Fibroblast of skin of right biceps (primary cell): ENCODE measurements around the gene AGAP2.

Experiments
- DNase-seq: peaks from one replicate; pipeline ENCODE4 v3.0.0-alpha.2; 2013

AGAP2 gene

DNA sequence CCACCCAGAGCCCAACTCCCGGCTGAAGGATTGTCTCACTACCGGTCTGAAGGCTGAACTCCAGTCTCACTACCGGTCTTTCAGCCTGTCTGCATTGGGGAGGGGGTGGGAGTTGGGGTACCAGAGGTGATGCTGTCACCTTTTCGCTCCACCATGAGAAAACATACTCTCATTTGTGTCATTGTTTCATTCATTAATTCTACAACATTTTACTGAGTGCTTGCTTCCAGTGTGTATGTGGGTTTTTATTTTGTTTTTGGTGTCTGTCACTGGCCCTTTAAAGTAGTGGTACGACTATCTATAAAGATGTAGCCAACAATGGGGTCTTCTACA is 14.1 kb upstream of the AGAP2 start:
- DNase-seq, result no peak

- peak; percentile 100 for DNase-seq
Measured at GRCh38 chr12:57751788-57752667, 13.5 kb upstream of the AGAP2 start, which contains the start of gene CDK4. TSS of gene CDK4 (minus strand) at chr12:57752310. CDS start at chr12:57751717, 593 bp downstream.

DNA sequence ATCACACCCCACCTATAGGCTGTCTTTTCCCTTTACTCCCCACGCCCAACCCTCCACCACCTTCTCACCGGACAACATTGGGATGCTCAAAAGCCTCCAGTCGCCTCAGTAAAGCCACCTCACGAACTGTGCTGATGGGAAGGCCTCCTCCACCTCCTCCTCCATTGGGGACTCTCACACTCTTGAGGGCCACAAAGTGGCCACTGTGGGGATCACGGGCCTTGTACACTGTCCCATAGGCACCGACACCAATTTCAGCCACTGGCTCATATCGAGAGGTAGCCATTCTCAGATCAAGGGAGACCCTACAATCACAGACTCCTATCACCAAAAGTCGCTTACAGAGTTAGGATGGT is 12.9 kb upstream of the AGAP2 start:
- DNase-seq, result no peak

GRCh38 chr12:57750561-57751431 is 12.3 kb upstream of the AGAP2 start:
- DNase-seq, result no peak

DNA sequence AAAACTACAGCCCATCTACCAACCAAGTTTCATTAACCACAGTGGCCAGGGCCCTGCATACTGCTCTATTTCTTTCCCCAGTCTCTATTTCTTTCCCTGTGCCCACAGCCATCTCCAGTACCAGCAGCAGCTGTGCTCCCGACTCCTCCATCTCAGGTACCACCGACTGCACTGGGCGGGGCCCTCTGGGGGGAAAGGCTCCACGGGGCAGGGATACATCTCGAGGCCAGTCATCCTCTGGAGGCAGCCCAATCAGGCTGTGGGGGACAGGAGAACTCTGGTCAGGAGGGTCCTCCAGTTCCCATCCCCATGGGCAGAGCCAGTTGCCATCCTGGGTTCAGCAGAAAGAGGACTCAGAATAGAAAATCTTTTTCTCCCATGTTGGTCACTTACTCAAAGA is 10.5 kb upstream of the AGAP2 start:
- no peak for DNase-seq

GRCh38 chr12:57746025-57746424 is 7.5 kb upstream of the AGAP2 start:
- no peak for DNase-seq

GRCh38 chr12:57745485-57745881 is 6.9 kb upstream of the AGAP2 start:
- DNase-seq, result no peak

- peak; percentile 99 for DNase-seq
Measured at GRCh38 chr12:57744777-57745484, 6.4 kb upstream of the AGAP2 start, which contains the start of gene TSPAN31. TSS of gene TSPAN31 (plus strand) at chr12:57745039. CDS start at chr12:57745155, 116 bp downstream.

- peak; percentile 86 for DNase-seq
Measured at GRCh38 chr12:57744194-57744776, 5.7 kb upstream of the AGAP2 start.

GRCh38 chr12:57743769-57744168 is 5.2 kb upstream of the AGAP2 start:
- DNase-seq, result no peak

GRCh38 chr12:57741844-57742738 is 3.5 kb upstream of the AGAP2 start:
- DNase-seq, result no peak

- no peak for DNase-seq
Measured at GRCh38 chr12:57741413-57741789, 2.9 kb upstream of the AGAP2 start.

DNA sequence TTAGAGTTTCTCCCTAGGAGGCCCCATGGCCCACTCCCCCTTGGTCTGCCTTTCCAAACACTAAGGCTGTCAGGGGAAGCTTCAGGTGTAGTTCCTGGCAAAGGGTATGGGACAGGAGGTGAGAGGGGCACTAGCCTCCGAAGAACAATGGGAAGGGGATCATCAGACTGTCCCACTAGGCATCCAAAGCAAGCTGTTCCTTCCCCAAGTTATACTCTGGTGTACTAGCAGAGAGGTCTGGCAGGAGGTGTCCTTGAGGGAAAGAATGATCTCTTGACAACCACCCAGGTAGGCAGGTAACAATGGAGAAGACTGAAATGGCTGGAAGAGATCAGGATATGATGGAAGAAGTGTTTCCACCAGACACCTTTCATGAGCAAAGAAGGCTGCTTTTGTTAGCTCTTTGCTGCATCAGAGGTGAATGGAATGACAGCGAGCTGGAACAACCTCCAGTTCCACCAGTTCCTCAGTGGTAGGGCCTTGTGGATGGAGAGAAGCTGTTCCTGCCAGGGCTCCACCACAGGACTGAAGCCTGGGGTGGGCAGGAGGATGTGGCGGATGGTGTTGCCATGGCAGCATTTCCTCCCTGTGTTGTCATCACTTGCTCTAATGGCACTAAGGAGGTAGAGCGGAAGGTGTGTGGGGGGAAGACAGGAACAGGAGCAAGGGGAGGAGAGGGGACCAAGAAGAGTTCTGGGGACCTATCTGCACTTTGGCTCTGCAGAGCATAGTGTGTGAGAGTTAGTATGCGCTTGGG is 2.3 kb upstream of the AGAP2 start:
- no peak for DNase-seq

DNA sequence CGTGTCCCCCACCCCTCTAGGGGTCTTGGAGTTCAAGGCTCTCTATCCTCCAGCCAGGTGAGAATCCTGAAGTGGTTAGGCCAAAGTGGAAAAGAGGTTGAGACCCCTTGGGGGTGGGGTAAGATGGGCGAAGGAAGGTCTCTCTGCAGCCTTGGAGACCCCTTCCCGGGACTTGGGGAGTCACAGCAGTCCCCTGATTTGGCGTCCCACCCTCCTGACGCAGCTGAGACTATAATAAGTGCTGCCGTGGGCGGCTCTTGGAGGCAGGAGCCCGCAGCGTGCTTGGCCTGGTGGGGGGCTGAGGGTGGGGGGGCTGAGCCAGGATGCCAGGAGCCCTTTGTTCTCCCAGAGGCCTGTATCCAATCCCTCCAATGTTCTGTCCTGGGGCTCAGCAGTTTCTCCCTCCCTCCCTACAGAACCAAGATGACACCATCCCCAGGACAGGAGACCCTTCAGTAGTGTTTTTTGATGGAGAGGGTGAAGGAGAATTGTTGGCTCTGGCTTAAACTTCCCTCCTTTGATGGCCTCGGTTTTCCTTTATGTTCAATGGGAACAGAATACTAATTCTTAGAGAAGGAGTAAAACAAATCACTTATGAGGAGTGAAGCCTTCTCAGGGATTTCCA is 1.5 kb upstream of the AGAP2 start:
- DNase-seq, result no peak

DNA sequence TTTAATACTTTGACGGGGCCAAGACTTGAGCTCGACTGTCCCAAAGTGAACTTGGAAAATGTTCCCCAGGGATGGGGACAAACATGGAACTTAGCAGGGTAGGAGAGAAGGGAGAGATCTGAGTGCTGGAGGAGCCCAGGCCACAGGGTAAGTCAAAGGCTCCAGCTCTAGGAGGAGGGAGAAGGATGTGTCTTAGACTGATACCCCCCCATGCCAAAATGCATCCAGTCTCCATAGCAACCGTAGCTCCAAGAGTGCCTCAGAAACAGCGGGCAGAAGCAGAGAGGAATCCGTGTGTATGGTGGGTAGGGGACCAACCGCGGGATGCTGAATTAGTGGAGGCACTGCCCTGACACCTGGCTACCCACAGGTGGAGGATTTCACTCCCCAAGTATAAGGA is 845 bp upstream of the AGAP2 start:
- DNase-seq, result no peak

GRCh38 chr12:57737467-57738460 is 778 bp downstream of the AGAP2 start:
- DNase-seq, result no peak

DNA sequence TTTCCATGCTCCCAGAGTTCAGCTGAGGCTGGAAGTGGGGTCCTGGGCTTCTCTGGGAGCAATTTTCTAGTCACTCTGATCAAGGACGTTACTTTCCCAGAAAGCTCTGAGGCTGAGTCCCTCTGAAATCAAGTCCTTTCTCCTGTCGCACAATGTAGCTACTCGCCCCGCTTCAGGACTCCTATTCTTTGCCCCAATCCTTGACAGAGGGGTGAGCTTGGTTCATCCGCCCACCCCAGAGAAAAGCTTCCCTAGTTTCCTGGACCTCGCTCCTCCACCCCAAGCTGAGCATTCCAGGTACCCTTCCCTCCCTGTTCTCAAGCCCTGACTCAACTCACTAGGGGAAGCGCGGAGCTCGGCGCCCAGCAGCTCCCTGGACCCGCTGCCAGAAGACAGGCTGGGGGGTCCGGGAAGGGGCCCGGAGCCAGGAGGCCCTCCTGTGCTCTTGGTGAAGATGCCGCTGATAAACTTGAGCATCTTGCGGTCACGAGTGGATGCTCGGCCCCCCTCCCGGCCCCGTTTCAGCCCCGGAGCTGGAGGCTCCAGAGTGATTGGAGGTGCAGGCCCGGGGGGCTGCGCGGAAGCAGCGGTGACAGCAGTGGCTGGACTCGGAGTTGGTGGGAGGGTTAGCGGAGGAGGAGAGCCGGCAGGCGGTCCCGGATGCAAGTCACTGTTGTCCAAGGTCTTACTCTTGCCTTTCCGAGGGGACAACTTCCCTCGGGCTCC is 1.6 kb downstream of the AGAP2 start:
- no peak for DNase-seq

GRCh38 chr12:57735952-57736740 is 2.4 kb downstream of the AGAP2 start:
- peak; percentile 30 for DNase-seq
